WI38 (cell line): ENCODE data around the gene CDK9.
A peak's percentile ranks its signal among the peaks of the same experiment; 100 is the strongest.

Source experiments
- H3K4me3 ChIP-seq: 2 replicates; pipeline ENCODE4 v1.5.1; 2011; ENCODE audit warnings: low read depth, mild to moderate bottlenecking, control low read depth, low read length
- TF ChIP-seq, protein P1 (sequence below): IDR thresholded peaks from 2 replicates; pipeline ENCODE4 v1.5.1; 2012; ENCODE audit warnings: low read depth, mild to moderate bottlenecking, control low read depth, low read length

Gene CDK9

DNA sequence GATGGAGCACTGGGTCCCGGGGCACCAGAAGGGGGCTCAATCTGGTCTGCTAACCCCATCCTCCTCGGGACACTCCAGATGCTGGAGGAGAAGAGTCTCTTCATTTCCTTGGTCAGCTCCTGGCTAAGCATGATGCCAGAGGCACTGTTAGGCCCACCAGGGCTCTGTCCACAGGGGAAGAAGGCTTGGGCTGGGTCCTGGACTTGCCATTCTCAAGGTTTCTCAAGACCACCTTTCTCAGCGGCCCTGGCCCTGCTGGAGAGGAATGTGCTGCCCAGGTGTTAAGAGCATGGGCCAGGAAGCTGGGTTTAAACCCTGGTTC, 15.3 kb upstream of the CDK9 start:
- TF ChIP-seq, protein P1, sequence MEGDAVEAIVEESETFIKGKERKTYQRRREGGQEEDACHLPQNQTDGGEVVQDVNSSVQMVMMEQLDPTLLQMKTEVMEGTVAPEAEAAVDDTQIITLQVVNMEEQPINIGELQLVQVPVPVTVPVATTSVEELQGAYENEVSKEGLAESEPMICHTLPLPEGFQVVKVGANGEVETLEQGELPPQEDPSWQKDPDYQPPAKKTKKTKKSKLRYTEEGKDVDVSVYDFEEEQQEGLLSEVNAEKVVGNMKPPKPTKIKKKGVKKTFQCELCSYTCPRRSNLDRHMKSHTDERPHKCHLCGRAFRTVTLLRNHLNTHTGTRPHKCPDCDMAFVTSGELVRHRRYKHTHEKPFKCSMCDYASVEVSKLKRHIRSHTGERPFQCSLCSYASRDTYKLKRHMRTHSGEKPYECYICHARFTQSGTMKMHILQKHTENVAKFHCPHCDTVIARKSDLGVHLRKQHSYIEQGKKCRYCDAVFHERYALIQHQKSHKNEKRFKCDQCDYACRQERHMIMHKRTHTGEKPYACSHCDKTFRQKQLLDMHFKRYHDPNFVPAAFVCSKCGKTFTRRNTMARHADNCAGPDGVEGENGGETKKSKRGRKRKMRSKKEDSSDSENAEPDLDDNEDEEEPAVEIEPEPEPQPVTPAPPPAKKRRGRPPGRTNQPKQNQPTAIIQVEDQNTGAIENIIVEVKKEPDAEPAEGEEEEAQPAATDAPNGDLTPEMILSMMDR, result no peak
- no peak overlapping the region for H3K4me3 ChIP-seq

DNA sequence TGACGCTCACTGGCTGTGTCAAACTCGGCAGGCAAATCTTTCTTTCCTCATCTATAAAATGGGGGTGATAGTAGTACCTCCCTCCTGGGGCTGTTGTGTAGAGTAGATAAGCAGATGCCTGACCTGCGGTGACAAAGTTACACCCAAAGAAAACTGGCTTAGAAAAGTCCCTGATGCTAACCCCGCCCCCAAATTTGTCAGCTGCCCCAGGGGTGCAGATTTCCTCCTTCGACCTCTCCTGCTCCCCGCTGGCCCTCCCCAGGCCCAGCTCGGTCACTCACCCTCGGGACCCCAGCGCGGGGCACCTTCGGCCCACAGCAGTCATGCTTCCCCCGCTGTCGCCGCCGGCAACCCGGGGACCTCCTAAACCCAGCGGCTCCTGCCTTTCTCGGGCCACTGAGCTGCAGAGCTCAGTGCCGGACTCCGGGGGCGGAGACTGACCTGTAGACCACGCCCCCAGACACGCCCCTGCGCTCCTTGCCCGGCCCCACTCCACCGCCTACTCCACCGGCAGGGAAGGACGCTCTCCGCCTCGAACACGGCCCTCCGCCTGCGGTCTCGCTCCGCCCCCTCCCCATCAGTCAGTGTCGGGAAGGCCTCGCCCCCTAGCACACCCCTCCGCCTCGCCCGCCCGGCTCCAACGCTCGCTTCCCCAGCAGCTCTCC, 14.8 kb upstream of the CDK9 start:
- H3K4me3 ChIP-seq, result peak overlapping the region; percentile 54
- TF ChIP-seq, protein P1, result no peak

DNA sequence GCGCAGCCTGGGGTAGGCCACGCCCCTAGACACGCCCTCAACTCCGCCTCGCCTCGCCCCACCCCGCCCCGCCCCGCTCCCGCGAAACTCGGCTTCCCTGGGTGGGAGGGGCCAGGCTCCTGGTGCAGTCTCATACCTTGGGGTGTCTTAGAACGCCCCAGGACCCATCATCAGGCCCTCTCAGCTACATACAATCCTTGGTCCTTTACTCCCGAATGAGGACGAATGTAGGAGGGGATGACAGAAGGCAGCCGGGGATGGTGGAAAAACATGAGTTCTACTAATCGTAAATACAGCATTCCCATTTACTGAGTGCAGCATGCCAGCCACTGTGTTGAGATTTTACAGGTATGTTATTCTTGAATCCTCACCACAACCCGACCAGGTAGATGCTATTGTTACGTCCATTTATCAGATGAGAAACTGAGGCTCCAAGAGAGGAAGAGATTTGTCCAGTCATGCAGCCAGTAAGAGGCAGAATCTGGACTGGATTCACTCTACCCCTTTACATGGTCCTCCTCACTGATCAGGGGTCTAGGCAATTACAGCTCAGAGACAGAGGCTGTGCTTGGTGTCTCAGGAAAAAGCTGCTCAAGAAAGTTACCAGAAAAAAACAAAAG, 14.2 kb upstream of the CDK9 start:
- TF ChIP-seq, protein P1, result no peak
- peak overlapping the region; percentile 54 for H3K4me3 ChIP-seq

DNA sequence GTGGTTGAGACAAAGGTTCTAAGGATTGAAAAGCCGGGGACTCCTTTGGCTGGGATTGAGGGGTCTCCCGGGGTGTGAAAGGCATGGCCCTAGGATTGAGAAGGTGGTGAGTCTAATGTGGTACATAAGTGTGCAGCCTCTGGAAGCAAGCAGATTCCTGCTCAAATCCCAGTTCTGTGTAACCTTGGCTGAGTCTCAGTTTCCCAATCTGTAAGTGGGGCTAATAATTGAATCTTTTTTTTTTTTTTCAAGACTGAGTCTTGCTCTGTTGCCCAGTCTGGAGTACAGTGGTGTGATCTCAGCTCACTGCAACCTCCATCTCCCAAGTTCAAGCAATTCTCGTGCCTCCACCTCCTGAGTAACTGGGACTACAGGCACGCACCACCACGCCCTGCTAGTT, 13.2 kb upstream of the CDK9 start:
- TF ChIP-seq, protein P1, result no peak
- no peak overlapping the region for H3K4me3 ChIP-seq

DNA sequence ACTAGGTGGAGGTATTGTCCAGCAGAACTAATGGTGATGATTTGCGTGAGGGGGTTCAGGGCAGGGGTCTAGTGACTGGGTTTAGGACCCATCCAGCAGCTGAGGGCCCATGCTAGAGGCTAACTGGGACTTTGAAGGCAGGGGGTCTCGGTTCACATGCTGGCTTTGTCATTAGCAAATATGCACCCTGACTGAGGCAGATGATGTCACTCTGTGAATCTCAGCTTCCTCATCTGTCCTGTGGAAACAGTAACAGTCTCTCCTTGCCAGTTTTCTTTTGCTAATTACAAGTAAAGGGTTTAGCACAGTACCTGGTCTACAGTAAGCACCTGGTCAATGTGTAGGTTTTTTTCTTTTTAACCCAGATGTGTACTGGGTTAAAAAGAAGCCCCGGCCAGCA, 12.6 kb upstream of the CDK9 start:
- no peak overlapping the region for H3K4me3 ChIP-seq
- TF ChIP-seq, protein P1, result no peak

DNA sequence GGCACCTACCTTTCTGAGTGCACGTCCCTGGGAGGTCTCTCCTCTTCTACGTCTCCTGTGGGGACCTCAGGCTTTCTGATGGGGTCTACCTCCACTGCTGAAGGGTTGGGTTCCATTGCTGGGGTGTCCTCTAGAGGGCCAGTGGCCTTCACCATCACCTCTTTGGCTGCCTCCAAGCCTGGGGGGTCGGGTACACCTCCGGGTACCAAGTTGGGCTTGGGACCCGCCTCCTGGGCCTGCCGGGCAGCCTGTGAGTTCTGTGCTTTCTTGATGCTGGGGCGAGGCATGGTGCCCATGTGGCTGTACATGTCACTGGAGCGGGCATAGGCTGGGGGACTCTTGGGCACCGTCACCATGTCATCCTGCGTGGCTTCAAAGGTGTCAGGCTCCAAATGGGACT, 11.9 kb upstream of the CDK9 start:
- no peak overlapping the region for H3K4me3 ChIP-seq
- TF ChIP-seq, protein P1, result no peak

DNA sequence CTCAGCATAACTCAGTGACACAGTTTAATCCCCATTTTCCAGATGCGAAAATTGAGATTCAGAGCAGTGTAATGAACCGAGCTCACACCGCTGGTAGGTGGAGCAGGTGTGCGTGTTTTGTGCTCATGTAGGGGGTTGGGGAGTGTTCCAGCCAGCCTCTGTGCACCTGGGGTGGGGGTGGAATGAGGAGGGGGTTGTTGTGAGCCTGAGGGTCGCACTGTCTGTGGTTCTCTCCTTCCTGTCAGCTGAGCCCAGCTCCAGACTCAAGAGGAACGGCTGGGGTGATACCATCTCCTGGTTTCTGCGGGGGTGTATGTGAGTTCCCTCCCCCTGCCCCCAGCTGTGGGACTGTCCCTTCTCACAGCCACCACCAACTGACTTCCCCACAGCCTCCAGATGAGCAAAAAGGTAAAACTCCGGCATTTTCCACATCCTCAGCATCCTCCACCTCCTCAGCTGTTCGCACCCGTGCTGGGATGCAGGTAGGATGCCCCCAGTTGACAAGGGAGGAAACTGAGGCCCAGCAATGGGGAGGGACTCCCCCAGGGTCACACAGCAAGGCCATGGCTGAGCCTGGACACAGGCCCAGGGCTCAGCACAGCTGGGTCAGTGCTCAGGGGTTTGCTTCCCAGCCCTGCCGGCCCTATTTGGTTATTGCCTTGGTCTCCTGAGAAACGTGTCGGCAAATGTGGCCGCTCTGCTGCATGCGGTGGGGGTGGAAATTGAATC, 9.5 kb upstream of the CDK9 start:
- TF ChIP-seq, protein P1, result no peak
- no peak overlapping the region for H3K4me3 ChIP-seq
